ENCODE data around the gene SBNO2.

DNA sequence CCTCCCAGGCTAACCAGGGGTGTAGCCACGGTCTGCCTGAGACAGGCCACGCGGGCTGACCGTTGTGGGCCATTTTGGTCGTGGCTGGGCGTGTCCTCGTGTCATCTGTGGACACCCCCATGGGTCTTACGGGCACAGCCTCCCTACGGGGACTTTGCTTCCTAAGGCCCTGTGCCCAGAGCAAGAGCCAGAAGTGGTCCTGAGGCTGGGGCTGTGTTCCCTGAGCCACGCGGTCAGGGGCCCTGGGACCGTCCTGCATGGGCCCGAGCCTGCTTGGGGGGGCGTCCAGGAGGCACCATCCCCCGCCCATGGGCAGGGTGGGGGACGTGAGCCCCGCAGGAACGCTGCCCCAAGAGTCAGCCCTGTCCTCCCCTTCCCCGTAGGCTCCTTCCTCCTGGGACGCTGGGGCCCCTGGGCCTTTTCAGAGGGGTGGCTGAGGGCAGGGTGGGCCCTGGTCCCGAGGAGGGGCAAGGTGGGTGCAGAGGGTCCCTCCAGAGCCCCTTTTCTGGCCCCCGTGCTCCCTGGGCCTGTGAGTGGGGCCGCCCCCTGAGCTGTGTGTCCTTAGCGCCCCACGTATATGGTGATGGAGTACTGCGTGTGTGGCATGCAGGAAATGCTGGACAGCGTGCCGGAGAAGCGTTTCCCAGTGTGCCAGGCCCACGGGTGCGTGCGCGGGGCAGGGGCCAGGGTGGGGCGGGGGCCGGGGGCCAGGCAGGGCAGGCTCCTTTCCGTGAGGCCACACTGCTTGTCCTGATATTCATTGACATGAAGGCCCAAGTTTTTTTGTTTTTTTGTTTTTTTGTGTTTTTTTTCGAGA, 44.9 kb upstream of the SBNO2 start:
- TF ChIP-seq, protein P1, sequence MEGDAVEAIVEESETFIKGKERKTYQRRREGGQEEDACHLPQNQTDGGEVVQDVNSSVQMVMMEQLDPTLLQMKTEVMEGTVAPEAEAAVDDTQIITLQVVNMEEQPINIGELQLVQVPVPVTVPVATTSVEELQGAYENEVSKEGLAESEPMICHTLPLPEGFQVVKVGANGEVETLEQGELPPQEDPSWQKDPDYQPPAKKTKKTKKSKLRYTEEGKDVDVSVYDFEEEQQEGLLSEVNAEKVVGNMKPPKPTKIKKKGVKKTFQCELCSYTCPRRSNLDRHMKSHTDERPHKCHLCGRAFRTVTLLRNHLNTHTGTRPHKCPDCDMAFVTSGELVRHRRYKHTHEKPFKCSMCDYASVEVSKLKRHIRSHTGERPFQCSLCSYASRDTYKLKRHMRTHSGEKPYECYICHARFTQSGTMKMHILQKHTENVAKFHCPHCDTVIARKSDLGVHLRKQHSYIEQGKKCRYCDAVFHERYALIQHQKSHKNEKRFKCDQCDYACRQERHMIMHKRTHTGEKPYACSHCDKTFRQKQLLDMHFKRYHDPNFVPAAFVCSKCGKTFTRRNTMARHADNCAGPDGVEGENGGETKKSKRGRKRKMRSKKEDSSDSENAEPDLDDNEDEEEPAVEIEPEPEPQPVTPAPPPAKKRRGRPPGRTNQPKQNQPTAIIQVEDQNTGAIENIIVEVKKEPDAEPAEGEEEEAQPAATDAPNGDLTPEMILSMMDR (IDR thresholded peaks at IDR 0.05) = no peak
- no peak for TF ChIP-seq POLR2A (IDR thresholded peaks at IDR 0.05)
- no peak for TF ChIP-seq POLR2AphosphoS5 (IDR thresholded peaks at IDR 0.05)

All from gastroesophageal sphincter (tissue), 3 donors.